ENCODE data around the gene KLHL5.

The KLHL5 gene

GRCh38 chr4:39044956-39045826 is 16.8 kb upstream of the KLHL5 start:
- Histone ChIP-seq H3K9me3 (ENCODE audit: control insufficient read depth, low read length) (no peaks in the 10 kb centered on the region), H3K9ac (ENCODE audit: low read length) (peak overlapping the region; percentile 87), H3K4me3 (ENCODE audit: low read length) (peak overlapping the region; percentile 90), H3K27me3 (replicated peaks; ENCODE audit: control insufficient read depth, insufficient read depth, low read length) (no peaks in the 10 kb centered on the region), H3K4me1 (ENCODE audit: control insufficient read depth, insufficient read depth, low read length) (peaks cover 6% of the 10 kb centered on the region), H3K36me3 (ENCODE audit: control insufficient read depth, insufficient read depth, low read length, severe bottlenecking) (no peaks in the 10 kb centered on the region)
- peak; percentile 70 for DNase-seq (ENCODE audit: low read depth)

DNA sequence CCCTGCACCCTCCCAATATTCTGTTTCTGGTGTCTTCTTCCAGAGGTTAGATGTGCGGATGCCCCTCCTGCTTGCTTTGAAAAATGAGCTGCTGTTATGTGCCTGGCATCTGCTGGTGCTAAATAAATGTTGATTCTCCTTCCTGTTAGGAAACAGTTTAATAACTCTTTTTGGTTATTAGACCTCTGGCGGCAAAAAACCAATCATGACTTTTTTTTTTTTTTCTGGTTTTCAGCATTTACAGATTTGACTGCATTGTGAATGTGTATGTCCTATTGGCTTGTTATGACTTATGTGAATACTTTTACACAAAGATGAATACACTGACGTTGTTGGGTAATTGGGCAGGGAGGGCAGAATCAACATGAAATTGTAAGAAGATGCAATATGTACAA is 16.2 kb upstream of the KLHL5 start:
- Histone ChIP-seq H3K9me3 (ENCODE audit: control insufficient read depth, low read length) (no peaks in the 10 kb centered on the region), H3K9ac (ENCODE audit: low read length) (peak overlapping the region; percentile 87), H3K27me3 (replicated peaks; ENCODE audit: control insufficient read depth, insufficient read depth, low read length) (no peaks in the 10 kb centered on the region), H3K4me1 (ENCODE audit: control insufficient read depth, insufficient read depth, low read length) (peaks cover 6% of the 10 kb centered on the region), H3K4me3 (ENCODE audit: low read length) (peak overlapping the region; percentile 90), H3K36me3 (ENCODE audit: control insufficient read depth, insufficient read depth, low read length, severe bottlenecking) (no peaks in the 10 kb centered on the region)
- DNase-seq (ENCODE audit: low read depth), result no peak

- Histone ChIP-seq H3K9me3 (ENCODE audit: control insufficient read depth, low read length) (no peaks in the 10 kb centered on the region), H3K4me1 (ENCODE audit: control insufficient read depth, insufficient read depth, low read length) (peaks cover 6% of the 10 kb centered on the region), H3K9ac (ENCODE audit: low read length) (peak overlapping the region; percentile 87), H3K4me3 (ENCODE audit: low read length) (peak overlapping the region; percentile 90), H3K36me3 (ENCODE audit: control insufficient read depth, insufficient read depth, low read length, severe bottlenecking) (no peaks in the 10 kb centered on the region), H3K27me3 (replicated peaks; ENCODE audit: control insufficient read depth, insufficient read depth, low read length) (no peaks in the 10 kb centered on the region)
- no peak for DNase-seq (ENCODE audit: low read depth)
Observed at GRCh38 chr4:39046249-39046648, 15.8 kb upstream of the KLHL5 start.

DNA sequence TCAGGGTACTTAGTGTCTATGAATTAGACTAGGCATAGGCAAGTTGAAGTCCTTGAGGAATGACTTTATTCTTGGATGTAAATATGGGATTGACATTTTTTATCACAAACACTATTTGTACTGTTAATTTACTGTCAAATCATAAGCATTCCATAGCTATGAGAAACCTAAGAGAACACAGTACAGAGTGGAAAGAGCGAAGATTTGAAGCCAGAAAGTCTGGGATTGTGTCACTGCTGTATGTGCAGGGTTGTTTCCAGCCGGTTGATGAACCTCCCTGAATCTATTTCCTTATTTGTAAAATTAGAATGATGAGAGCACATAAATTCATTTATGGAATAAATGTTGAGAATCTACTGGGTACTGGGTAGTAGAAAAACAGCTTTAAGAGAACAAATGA is 14.4 kb upstream of the KLHL5 start:
- no peaks in the 10 kb centered on the region for H3K36me3 ChIP-seq (ENCODE audit: control insufficient read depth, insufficient read depth, low read length, severe bottlenecking)

GRCh38 chr4:39048311-39048710 is 13.7 kb upstream of the KLHL5 start:
- no peak overlapping the region for H3K9ac ChIP-seq (ENCODE audit: low read length)
- peaks cover 6% of the 10 kb centered on the region for H3K4me1 ChIP-seq (ENCODE audit: control insufficient read depth, insufficient read depth, low read length)
- no peaks in the 10 kb centered on the region for H3K36me3 ChIP-seq (ENCODE audit: control insufficient read depth, insufficient read depth, low read length, severe bottlenecking)
- no peaks in the 10 kb centered on the region for H3K27me3 ChIP-seq (replicated peaks; ENCODE audit: control insufficient read depth, insufficient read depth, low read length)
- H3K9me3 ChIP-seq (ENCODE audit: control insufficient read depth, low read length), result no peaks in the 10 kb centered on the region
- no peak for DNase-seq (ENCODE audit: low read depth)
- no peak overlapping the region for H3K4me3 ChIP-seq (ENCODE audit: low read length)

More for the DNA sequence above, 14.4 kb upstream of the KLHL5 start:
- H3K9me3 ChIP-seq (ENCODE audit: control insufficient read depth, low read length), result no peaks in the 10 kb centered on the region
- H3K4me1 ChIP-seq (ENCODE audit: control insufficient read depth, insufficient read depth, low read length), result peaks cover 6% of the 10 kb centered on the region
- H3K9ac ChIP-seq (ENCODE audit: low read length), result no peak overlapping the region
- no peaks in the 10 kb centered on the region for H3K27me3 ChIP-seq (replicated peaks; ENCODE audit: control insufficient read depth, insufficient read depth, low read length)
- H3K4me3 ChIP-seq (ENCODE audit: low read length), result no peak overlapping the region
- DNase-seq (ENCODE audit: low read depth), result peak; percentile 53

DNA sequence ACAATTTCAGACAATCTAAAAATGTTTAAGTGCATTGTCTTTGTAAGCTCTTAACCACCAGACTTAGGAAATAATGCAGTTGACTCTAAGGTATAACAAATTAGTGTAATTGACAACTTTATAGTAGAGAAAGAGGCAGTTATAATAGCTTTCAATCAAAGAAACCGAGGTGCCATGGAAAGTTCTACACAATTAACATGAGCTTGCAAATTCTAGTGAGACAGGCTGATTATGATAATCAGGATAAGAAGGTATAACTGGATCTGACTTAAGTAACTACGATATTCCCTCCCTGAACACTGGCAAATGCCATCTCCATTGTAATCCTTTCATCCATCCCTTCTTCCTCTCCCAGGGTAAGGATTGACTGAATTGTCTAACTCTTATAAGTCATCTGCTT is 11.4 kb upstream of the KLHL5 start:
- Histone ChIP-seq H3K36me3 (ENCODE audit: control insufficient read depth, insufficient read depth, low read length, severe bottlenecking) (no peaks in the 10 kb centered on the region), H3K4me3 (ENCODE audit: low read length) (no peak overlapping the region), H3K9ac (ENCODE audit: low read length) (no peak overlapping the region), H3K4me1 (ENCODE audit: control insufficient read depth, insufficient read depth, low read length) (peaks cover 6% of the 10 kb centered on the region), H3K27me3 (replicated peaks; ENCODE audit: control insufficient read depth, insufficient read depth, low read length) (no peaks in the 10 kb centered on the region), H3K9me3 (ENCODE audit: control insufficient read depth, low read length) (no peaks in the 10 kb centered on the region)
- no peak for DNase-seq (ENCODE audit: low read depth)

- H3K36me3 ChIP-seq (ENCODE audit: control insufficient read depth, insufficient read depth, low read length, severe bottlenecking), result no peaks in the 10 kb centered on the region
- H3K9me3 ChIP-seq (ENCODE audit: control insufficient read depth, low read length), result no peaks in the 10 kb centered on the region
- H3K4me1 ChIP-seq (ENCODE audit: control insufficient read depth, insufficient read depth, low read length), result no peaks in the 10 kb centered on the region
- H3K9ac ChIP-seq (ENCODE audit: low read length), result no peak overlapping the region
- DNase-seq (ENCODE audit: low read depth), result no peak
- no peaks in the 10 kb centered on the region for H3K27me3 ChIP-seq (replicated peaks; ENCODE audit: control insufficient read depth, insufficient read depth, low read length)
- H3K4me3 ChIP-seq (ENCODE audit: low read length), result no peak overlapping the region
Observed at GRCh38 chr4:39051492-39051891, 10.5 kb upstream of the KLHL5 start.

DNA sequence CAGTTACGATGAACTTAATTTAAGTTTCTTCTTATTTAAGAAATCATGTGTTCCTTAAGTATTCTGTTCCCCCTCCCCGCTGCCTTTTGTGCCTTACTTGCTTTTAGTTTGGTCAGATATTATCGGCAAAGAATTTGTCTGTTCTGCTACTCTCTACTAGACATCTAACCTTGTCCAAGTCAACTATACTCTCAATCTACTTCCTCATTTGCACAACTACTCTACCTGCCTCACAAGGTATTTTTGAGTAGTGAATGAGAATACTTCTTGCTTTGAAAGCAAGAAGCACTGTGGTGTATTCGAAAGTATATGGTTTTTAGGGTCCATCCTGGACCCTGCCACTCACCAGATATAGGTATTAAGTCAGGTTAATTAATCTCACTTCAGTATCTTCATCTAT is 8.0 kb upstream of the KLHL5 start:
- no peaks in the 10 kb centered on the region for H3K27me3 ChIP-seq (replicated peaks; ENCODE audit: control insufficient read depth, insufficient read depth, low read length)
- no peaks in the 10 kb centered on the region for H3K36me3 ChIP-seq (ENCODE audit: control insufficient read depth, insufficient read depth, low read length, severe bottlenecking)
- H3K4me1 ChIP-seq (ENCODE audit: control insufficient read depth, insufficient read depth, low read length), result no peaks in the 10 kb centered on the region
- no peak for DNase-seq (ENCODE audit: low read depth)
- H3K9ac ChIP-seq (ENCODE audit: low read length), result no peak overlapping the region
- H3K9me3 ChIP-seq (ENCODE audit: control insufficient read depth, low read length), result no peaks in the 10 kb centered on the region
- no peak overlapping the region for H3K4me3 ChIP-seq (ENCODE audit: low read length)

DNA sequence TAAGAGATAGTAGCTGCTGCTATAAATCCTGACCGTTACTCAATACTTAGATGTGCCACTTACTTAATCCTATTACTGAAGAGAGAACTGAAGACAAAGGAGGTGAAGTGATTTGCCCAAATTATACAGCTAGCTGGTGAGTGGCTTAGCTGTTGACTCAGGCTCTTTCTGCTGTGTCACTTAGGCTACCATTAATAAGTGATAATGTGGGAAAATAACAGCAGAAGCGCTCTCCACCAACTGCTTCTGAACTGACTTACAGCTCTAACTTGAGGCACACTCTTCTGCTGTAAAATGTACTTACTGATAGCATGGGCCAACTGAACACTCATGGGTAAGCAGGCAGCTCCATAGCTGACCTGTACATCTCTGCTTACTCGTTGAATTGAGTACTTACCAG is 7.5 kb upstream of the KLHL5 start:
- H3K9ac ChIP-seq (ENCODE audit: low read length), result no peak overlapping the region
- H3K4me1 ChIP-seq (ENCODE audit: control insufficient read depth, insufficient read depth, low read length), result no peaks in the 10 kb centered on the region
- DNase-seq (ENCODE audit: low read depth), result no peak
- no peaks in the 10 kb centered on the region for H3K36me3 ChIP-seq (ENCODE audit: control insufficient read depth, insufficient read depth, low read length, severe bottlenecking)
- H3K27me3 ChIP-seq (replicated peaks; ENCODE audit: control insufficient read depth, insufficient read depth, low read length), result no peaks in the 10 kb centered on the region
- H3K4me3 ChIP-seq (ENCODE audit: low read length), result no peak overlapping the region
- H3K9me3 ChIP-seq (ENCODE audit: control insufficient read depth, low read length), result no peaks in the 10 kb centered on the region

GRCh38 chr4:39056023-39056422 is 6.0 kb upstream of the KLHL5 start:
- Histone ChIP-seq H3K9ac (ENCODE audit: low read length) (no peak overlapping the region), H3K4me1 (ENCODE audit: control insufficient read depth, insufficient read depth, low read length) (no peaks in the 10 kb centered on the region), H3K4me3 (ENCODE audit: low read length) (no peak overlapping the region)

GRCh38 chr4:39061457-39061856 is 575 bp upstream of the KLHL5 start:
- no peaks in the 10 kb centered on the region for H3K36me3 ChIP-seq (ENCODE audit: control insufficient read depth, insufficient read depth, low read length, severe bottlenecking)
- no peak overlapping the region for H3K9ac ChIP-seq (ENCODE audit: low read length)
- no peaks in the 10 kb centered on the region for H3K9me3 ChIP-seq (ENCODE audit: control insufficient read depth, low read length)
- no peaks in the 10 kb centered on the region for H3K27me3 ChIP-seq (replicated peaks; ENCODE audit: control insufficient read depth, insufficient read depth, low read length)
- DNase-seq (ENCODE audit: low read depth), result no peak
- peaks cover 10% of the 10 kb centered on the region for H3K4me1 ChIP-seq (ENCODE audit: control insufficient read depth, insufficient read depth, low read length)
- no peak overlapping the region for H3K4me3 ChIP-seq (ENCODE audit: low read length)

More at GRCh38 chr4:39056023-39056422, 6.0 kb upstream of the KLHL5 start:
- no peaks in the 10 kb centered on the region for H3K9me3 ChIP-seq (ENCODE audit: control insufficient read depth, low read length)
- H3K27me3 ChIP-seq (replicated peaks; ENCODE audit: control insufficient read depth, insufficient read depth, low read length), result no peaks in the 10 kb centered on the region
- DNase-seq (ENCODE audit: low read depth), result no peak
- H3K36me3 ChIP-seq (ENCODE audit: control insufficient read depth, insufficient read depth, low read length, severe bottlenecking), result no peaks in the 10 kb centered on the region

DNA sequence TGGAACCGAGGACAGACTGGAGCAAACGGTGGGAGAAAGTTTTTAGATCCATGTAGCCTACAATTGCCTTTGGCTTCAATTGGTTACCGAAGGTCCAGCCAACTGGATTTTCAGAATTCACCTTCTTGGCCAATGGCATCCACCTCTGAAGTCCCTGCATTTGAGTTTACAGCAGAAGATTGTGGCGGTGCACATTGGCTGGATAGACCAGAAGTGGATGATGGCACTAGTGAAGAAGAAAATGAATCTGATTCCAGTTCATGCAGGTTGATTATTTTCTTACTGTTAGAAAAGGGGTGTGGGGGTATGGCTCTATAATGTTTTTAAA is 702 bp downstream of the KLHL5 start:
- H3K9me3 ChIP-seq (ENCODE audit: control insufficient read depth, low read length), result no peaks in the 10 kb centered on the region
- no peak overlapping the region for H3K9ac ChIP-seq (ENCODE audit: low read length)
- H3K27me3 ChIP-seq (replicated peaks; ENCODE audit: control insufficient read depth, insufficient read depth, low read length), result no peaks in the 10 kb centered on the region
- no peaks in the 10 kb centered on the region for H3K36me3 ChIP-seq (ENCODE audit: control insufficient read depth, insufficient read depth, low read length, severe bottlenecking)
- H3K4me1 ChIP-seq (ENCODE audit: control insufficient read depth, insufficient read depth, low read length), result peaks cover 10% of the 10 kb centered on the region
- no peak for DNase-seq (ENCODE audit: low read depth)
- no peak overlapping the region for H3K4me3 ChIP-seq (ENCODE audit: low read length)
